Neural cell (in vitro differentiated cells): ENCODE measurements around the gene PARVA.

Source experiments
- CTCF ChIP-seq: fragments of 450-650 bp; IDR thresholded peaks from 2 replicates; pipeline ENCODE4 v1.5.1; 2014; ENCODE audit warnings: antibody characterized with exemption, mild to moderate bottlenecking, moderate library complexity; ENCODE audit not compliant: poor library complexity, severe bottlenecking
- MXI1 ChIP-seq: fragments of 450-650 bp; conservative IDR thresholded peaks from 2 replicates; pipeline ENCODE4 v1.6.1; 2014; ENCODE audit warnings: antibody characterized with exemption, mild to moderate bottlenecking; ENCODE audit not compliant: poor library complexity, severe bottlenecking

GRCh38 chr11:12503039-12503484 is 125.7 kb downstream of the PARVA start:
- TF ChIP-seq MXI1: no peak
- TF ChIP-seq CTCF: no peak
